HepG2 (cell line): ENCODE data around the gene TMEM178A. TPM values are rescaled to one million over a fixed set of nuclear protein-coding genes. Genes with fewer than 3 reads are reported as not detected.
A peak's percentile ranks its signal among the peaks of the same experiment; 100 is the strongest.

Experiments used
- E2F1 ChIP-seq: sonication (generic); formaldehyde crosslinking; IDR thresholded peaks from 2 replicates; pipeline ENCODE4 v1.5.0; 2020; ENCODE audit warnings: missing genetic modification reagents
- ETV5 ChIP-seq: IDR thresholded peaks from 2 replicates; pipeline ENCODE4 v1.6.1; 2018; ENCODE audit warnings: missing biosample characterization, missing genetic modification reagents, inconsistent platforms, borderline replicate concordance
- FOXO4 ChIP-seq: sonication (generic); formaldehyde crosslinking; conservative IDR thresholded peaks from 2 replicates; pipeline ENCODE4 v1.8.1; 2023; ENCODE audit warnings: missing genetic modification reagents
- GABPA ChIP-seq, 2 experiments: IDR thresholded peaks; 2 replicates each; pipeline ENCODE4 v1.6.1; 2011 to 2016; ENCODE audit warnings: low read depth in 2 of 2, low read length in 1 of 2, missing biosample characterization in 1 of 2, missing genetic modification characterization in 1 of 2
- HBP1 ChIP-seq: IDR thresholded peaks from 2 replicates; pipeline ENCODE4 v1.6.1; 2016; ENCODE audit warnings: low read depth, control low read depth
- JUNB ChIP-seq: sonication (generic); formaldehyde crosslinking; IDR thresholded peaks from 2 replicates; pipeline ENCODE4 v1.8.0; 2022; ENCODE audit warnings: missing genetic modification reagents, mild to moderate bottlenecking, borderline replicate concordance
- MAZ ChIP-seq, 2 experiments: sonication (generic) in 1 of 2; formaldehyde crosslinking in 1 of 2; IDR thresholded peaks; 2 replicates each; pipeline versions ENCODE4 v1.5.0 to v1.6.1; 2012 to 2020; ENCODE audit warnings: low read depth in 2 of 2, mild to moderate bottlenecking in 2 of 2, borderline replicate concordance in 1 of 2, improper control_type of control experiment in 1 of 2, low read length in 1 of 2, missing genetic modification reagents in 1 of 2, moderate library complexity in 1 of 2
- MIXL1 ChIP-seq: IDR thresholded peaks from 2 replicates; pipeline ENCODE4 v1.6.1; 2016
- MLLT10 ChIP-seq: sonication (generic); formaldehyde crosslinking; IDR thresholded peaks from 2 replicates; pipeline ENCODE4 v1.4.0; 2020; ENCODE audit warnings: missing genetic modification reagents
- NFIC ChIP-seq: IDR thresholded peaks from 2 replicates; pipeline ENCODE4 v1.6.1; 2012; ENCODE audit warnings: mild to moderate bottlenecking, low read length, inconsistent platforms
- RFX1 ChIP-seq: fragments of 450-650 bp; IDR thresholded peaks from 2 replicates; pipeline ENCODE4 v1.6.1; 2017
- SMARCE1 ChIP-seq: fragments of 450-650 bp; IDR thresholded peaks from 2 replicates; pipeline ENCODE4 v1.6.1; 2017; ENCODE audit warnings: borderline replicate concordance
- SNRNP70 ChIP-seq: fragments of 200-400 bp; formaldehyde crosslinking; IDR thresholded peaks from 2 replicates; pipeline ENCODE4 v1.6.1; 2017; ENCODE audit warnings: mild to moderate bottlenecking, low read depth, low read length, moderate library complexity
- THAP11 ChIP-seq: IDR thresholded peaks from 2 replicates; pipeline ENCODE4 v1.6.1; 2016; ENCODE audit warnings: missing biosample characterization, missing genetic modification reagents
- ZBTB37 ChIP-seq: sonication (generic); formaldehyde crosslinking; IDR thresholded peaks from 2 replicates; pipeline ENCODE4 v1.4.0; 2020; ENCODE audit warnings: mild to moderate bottlenecking, missing genetic modification reagents
- ZBTB42 ChIP-seq: sonication (generic); formaldehyde crosslinking; IDR thresholded peaks from 2 replicates; pipeline ENCODE4 v1.5.0; 2020; ENCODE audit warnings: mild to moderate bottlenecking, missing genetic modification reagents
- ZC3H4 ChIP-seq: sonication (generic); formaldehyde crosslinking; IDR thresholded peaks from 2 replicates; pipeline ENCODE4 v1.4.0; 2020; ENCODE audit warnings: missing genetic modification reagents, borderline replicate concordance
- ZNF496 ChIP-seq: sonication (generic); formaldehyde crosslinking; IDR thresholded peaks from 2 replicates; pipeline ENCODE4 v1.8.1; 2023; ENCODE audit warnings: mild to moderate bottlenecking, moderate library complexity, missing genetic modification reagents; ENCODE audit not compliant: insufficient replicate concordance
- ZNF556 ChIP-seq: sonication (generic); formaldehyde crosslinking; IDR thresholded peaks from 2 replicates; pipeline ENCODE4 v1.4.0; 2020; ENCODE audit warnings: mild to moderate bottlenecking, missing genetic modification reagents, borderline replicate concordance
- ZNF605 ChIP-seq: sonication (generic); formaldehyde crosslinking; IDR thresholded peaks from 2 replicates; pipeline ENCODE4 v1.8.0; 2022; ENCODE audit warnings: mild to moderate bottlenecking, missing genetic modification reagents
- ZNF687 ChIP-seq: sonication (generic); formaldehyde crosslinking; IDR thresholded peaks from 2 replicates; pipeline ENCODE4 v1.5.1; 2020; ENCODE audit warnings: mild to moderate bottlenecking, missing genetic modification reagents, moderate library complexity
- polyA plus RNA-seq, 8 experiments: library from polyadenylated mRNA; depleted of rRNA in 3 of 8; stranded (reverse) in 7 of 8; unstranded in 1 of 8; fragments of >200 nt; fragmentation: Illumina TruSeq in 4 of 8; extraction: Trizol in 4 of 8; gene quantifications; 2 replicates each; pipeline versions ENCODE4 v1.2.1 to v1.2.3, GENCODE V29; 2011 to 2016; ENCODE audit warnings: low read depth in 4 of 8, missing spikeins in 1 of 8, mixed read lengths in 1 of 8; ENCODE audit not compliant: insufficient read depth in 1 of 8
- total RNA-seq, 5 experiments: library from RNA; depleted of rRNA; stranded (reverse); fragments of >200 nt; fragmentation: Illumina TruSeq; extraction: Trizol; gene quantifications; 2 replicates each; pipeline ENCODE4 v1.2.3, GENCODE V29; 2016; ENCODE audit warnings: low read depth in 1 of 5

The TMEM178A gene
- total and polyA plus RNA-seq, 2 of the 13 experiments (the other 11 are each of a cell fraction or from before 2014, with no cell fraction given), result 0.38 to 3.3 TPM

GRCh38 chr2:39666491-39667101, 879 bp downstream of the TMEM178A start (continued):
- TF ChIP-seq ZBTB37 (CRISPR knock-in tag) (no peak), ZNF687 (CRISPR knock-in tag) (peak; percentile 17), E2F1 (no peak), MIXL1 (CRISPR knock-in tag) (no peak), ZC3H4 (CRISPR knock-in tag) (no peak), ZNF556 (no peak), SMARCE1 (no peak), ETV5 (CRISPR knock-in tag) (no peak), ZNF605 (0 out of 2 replicates have a peak, but pooled peaks have one; percentile 25), FOXO4 (no peak), JUNB (peak; percentile 60), ZNF496 (no peak), SNRNP70 (no peak), MAZ (IDR thresholded peaks at IDR 0.05; ENCODE audit: borderline replicate concordance, low read depth, low read length) (no peak), MAZ (CRISPR knock-in tag; IDR thresholded peaks at IDR 0.05; ENCODE audit: low read depth) (no peak), HBP1 (CRISPR knock-in tag) (no peak), MLLT10 (CRISPR knock-in tag) (no peak), THAP11 (CRISPR knock-in tag) (no peak), RFX1 (no peak), ZBTB42 (CRISPR knock-in tag) (no peak), NFIC (no peak), GABPA (IDR thresholded peaks at IDR 0.05; ENCODE audit: low read depth, low read length) (no peak), GABPA (CRISPR knock-in tag; IDR thresholded peaks at IDR 0.05; ENCODE audit: low read depth) (no peak)
